Uterus (tissue), 2 donors: ENCODE measurements around the gene ACSF3.

Experiments
- CTCF ChIP-seq, 4 experiments: fragments of 200-600 bp in 2 of 4; fragments of 450-650 bp in 2 of 4; sonication (generic) in 2 of 4; IDR thresholded peaks; one replicate each; pipeline ENCODE4 v1.5.1; 2016 to 2019; ENCODE audit warnings: antibody characterized with exemption in 4 of 4, mild to moderate bottlenecking in 2 of 4, moderate library complexity in 1 of 4
- POLR2A ChIP-seq, 2 donors: fragments of 450-650 bp; IDR thresholded peaks; one replicate each; pipeline ENCODE4 v1.6.1; 2016; ENCODE audit warnings: antibody characterized with exemption in 2 of 2, mild to moderate bottlenecking in 1 of 2, moderate library complexity in 1 of 2

GRCh38 chr16:89187770-89188392 lies 94.2 kb downstream of the ACSF3 start:
- no peak for TF ChIP-seq POLR2A (IDR thresholded peaks at IDR 0.05)
- TF ChIP-seq CTCF (IDR thresholded peaks at IDR 0.05), result no peak
